GM18520 (cell line): ENCODE measurements around the gene SMC1B.
"Not testable (repeated sequence)": the region's sequence is repeated elsewhere in the genome, so short reads cannot be mapped to it uniquely, and the experiment has no call there.

Source experiments
- ATAC-seq: cut with Tn5 transposase; IDR thresholded peaks from one replicate; pipeline ENCODE4 v1.9.1; 2021; ENCODE audit not compliant: unreplicated experiment

SMC1B gene

DNA sequence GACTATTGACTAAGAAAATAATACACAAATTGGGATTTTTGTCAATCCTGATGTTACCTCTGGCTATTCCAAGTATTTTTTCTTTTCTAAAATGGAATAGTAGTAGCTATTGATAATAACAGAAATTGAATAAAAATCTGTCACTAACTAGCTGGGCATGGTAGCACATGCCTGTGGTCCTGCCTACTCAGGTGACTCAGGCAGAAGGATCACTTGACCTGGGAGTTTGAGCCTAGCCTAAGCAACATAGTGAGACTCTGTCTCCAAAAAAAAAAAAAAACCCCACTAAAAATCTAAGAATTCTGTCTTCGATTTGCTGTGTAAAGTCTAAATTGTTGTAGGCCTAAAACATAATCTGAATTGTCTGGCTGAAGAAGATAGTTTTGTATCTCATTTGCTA lies 61.4 kb downstream of the SMC1B start:
- ATAC-seq = no peak

DNA sequence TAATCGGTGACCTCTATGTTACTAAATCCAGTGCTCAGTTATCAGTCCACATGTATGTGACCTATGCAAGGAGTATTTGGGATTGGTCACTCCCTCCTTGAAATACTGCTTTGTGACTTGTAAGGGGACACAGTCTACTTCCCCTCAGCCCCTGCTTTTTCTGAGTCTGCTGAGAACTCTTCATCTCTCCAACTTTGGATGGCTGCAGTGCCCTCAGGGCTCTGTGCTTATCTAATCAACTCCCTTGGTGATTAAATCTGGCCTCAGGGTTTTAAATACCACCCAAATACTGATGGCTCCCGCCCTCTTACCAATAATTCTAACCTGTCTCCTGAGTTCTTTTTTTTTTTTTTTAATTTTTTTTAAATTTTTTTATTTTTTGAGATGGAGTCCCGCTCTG lies 63.5 kb downstream of the SMC1B start:
- no peak for ATAC-seq

GRCh38 chr22:45344334-45344733 lies 69.1 kb downstream of the SMC1B start:
- ATAC-seq = no peak

GRCh38 chr22:45343143-45343542 lies 70.3 kb downstream of the SMC1B start:
- ATAC-seq = no peak

- ATAC-seq = no peak
Observed at GRCh38 chr22:45341498-45341897, 71.9 kb downstream of the SMC1B start.

GRCh38 chr22:45340323-45340722 lies 73.1 kb downstream of the SMC1B start:
- ATAC-seq = no peak

DNA sequence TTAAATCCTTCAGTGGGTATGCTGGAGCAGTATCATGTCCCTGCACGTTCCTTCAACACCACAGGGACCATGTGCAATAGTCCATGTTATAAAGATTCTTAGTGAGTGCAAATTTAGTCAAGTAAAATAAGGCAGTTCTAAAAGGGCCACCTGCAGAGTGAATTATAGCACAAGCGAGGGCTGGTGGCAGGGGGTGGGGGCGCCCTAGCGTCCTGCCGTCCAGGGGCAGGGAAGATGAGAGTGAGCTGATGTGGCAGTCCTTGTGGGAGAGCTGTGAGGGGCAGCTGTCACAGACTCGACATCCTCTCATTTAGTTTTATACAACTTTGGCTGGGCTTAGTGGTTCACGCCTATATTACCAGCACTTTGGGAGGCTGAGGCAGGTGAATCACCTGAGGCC lies 74.6 kb downstream of the SMC1B start:
- no peak for ATAC-seq

GRCh38 chr22:45337536-45337935 lies 75.9 kb downstream of the SMC1B start:
- ATAC-seq = no peak

DNA sequence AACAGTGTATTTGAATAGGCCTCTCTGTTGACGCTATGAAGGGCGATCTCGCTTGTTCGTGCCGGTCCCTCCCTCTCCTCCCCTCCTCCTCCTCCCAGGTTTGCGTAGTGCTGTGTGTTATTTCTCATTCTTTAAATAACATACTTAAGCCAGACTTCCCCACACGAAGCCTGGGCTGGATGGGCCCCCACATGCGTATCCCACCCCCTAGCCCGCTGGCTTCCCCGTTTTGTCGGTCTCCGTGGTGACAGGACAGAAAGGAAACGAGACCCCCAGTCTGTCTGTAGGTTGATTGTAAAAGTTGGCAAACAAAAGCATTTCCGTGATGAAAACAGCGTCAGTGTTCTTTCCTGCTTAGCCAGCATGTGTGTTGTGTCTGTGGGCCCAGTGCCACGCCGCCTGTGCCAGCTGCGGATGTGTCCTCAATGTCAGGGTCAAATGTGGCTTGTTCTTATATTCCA lies 76.4 kb downstream of the SMC1B start:
- no peak for ATAC-seq

DNA sequence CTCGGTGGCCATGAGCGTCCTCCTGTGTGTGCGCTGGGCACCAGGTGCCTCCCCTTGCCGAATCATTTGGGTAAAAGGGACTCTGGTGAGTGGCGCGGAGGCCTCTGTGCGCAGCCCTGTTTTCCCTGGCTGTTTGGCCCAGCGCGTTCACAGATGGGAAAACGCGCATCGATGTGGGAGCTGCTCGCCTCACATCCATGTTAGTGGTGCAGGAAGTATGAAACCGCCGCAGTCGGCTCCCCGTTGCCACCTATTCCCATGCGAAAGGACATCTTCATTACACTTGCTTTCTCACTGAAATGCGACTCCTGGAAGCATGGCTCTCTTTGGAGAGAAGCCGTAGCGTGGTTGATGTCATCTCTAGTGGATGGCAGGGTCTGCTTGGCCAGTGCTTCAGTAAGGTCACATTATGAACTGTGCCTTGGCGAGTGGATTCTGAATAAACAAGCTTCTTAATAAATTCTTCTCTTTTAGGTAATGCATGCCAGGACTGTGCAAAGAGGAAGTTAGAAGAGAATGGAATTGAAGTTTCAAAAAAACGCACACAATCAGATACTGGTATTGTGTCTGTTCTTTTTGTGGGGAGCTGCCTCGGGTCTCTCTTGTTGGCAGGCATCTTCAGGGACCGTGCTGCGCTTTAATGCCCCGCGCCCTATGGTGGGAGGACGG lies 77.4 kb downstream of the SMC1B start:
- ATAC-seq = no peak

DNA sequence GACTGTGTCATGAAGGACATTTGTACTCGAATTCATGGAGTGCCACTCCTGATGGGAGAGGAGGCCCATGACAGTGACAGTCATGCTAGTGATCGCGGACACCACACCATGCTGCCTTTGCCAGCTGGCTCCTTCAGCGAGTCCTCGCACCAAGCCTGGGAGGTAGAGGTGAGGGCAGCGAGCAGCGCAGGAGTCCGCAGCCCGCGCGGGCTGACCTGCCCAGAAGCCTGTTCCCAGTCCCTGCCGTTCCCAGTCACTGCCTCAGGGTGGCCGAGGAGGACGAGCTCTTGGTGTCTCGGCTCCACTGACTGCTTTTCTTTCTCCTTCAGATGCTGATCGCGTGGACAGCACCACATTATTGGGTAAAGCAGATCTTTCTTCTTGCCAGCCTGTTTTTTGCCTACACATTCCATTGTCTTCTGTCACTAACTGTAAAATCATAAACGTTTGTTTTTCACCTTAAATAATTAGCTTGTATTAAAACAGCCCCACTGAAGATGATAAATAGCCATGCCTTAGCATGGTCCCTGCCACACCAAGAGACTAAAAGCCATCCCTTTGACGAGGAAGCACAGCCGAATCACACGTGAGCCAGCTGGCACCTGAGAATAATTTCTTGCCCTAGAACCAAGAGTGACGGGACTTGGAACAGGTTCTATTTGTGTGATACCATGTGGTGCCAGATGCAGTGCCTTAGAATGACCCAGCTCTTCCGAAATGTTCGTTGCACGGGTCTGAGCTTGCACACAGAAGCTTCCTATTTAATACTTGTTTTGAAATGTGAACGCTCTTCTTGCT lies 78.2 kb downstream of the SMC1B start:
- ATAC-seq = no peak

- no peak for ATAC-seq
Observed at GRCh38 chr22:45334528-45334927, 78.9 kb downstream of the SMC1B start.

DNA sequence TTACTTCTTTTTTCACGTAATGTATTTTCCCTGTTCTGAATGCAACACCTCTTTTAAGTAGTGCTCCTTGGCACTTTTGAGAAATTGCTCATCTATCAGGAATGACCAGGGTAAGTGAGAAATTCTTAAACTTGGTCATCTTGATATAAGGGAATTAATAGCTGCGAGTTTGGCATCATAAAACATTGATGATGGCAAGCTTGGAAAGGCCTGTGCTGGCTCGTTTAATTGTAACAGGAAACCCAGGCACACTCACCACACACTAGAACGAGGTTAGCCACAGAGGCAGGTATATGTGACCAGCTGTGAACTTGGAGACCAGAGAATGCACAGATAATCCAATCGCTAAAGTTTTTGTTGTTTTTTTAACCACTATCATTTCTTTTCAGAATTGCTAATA lies 79.3 kb downstream of the SMC1B start:
- ATAC-seq = no peak

DNA sequence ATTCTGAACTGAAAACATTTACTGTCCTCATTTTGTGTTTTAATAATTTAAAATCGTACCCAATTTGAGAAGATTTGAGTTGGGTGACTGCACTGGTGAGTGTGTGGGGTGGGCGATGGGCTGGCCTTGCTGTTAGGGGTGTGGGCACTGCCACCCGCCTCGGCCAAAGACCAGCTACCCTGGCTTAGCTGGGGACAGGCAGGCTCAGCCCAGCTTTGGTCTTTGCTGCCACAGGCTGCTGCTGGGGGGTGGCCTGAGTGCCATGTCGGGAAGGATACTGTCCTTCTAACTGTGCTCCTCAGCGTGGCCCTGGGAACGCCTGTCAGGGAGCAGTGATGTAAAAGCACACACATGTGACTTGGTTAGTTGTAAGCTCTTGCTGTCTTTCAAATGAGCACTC lies 81.4 kb downstream of the SMC1B start:
- no peak for ATAC-seq

GRCh38 chr22:45331486-45331885 lies 81.9 kb downstream of the SMC1B start:
- no peak for ATAC-seq

DNA sequence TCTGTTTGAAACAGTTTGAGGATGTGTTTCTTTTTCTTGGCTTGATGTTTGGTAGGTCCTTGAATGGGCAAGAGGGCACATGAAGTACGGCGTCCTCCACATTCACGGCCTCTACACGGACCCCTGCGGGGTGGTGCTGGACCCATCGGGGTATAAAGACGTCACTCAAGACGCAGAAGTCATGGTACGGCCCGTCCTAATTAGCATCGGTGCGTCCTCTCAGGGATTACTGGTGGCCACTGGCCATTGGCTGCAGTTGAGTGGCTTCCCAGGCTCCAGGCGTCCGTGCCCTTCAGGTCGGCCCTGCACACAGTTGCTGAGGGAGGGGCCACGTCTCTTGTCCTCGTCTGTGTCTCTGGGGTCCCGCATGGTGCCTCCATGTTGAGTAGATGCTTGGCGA lies 82.9 kb downstream of the SMC1B start:
- no peak for ATAC-seq

GRCh38 chr22:45329530-45329936 lies 83.9 kb downstream of the SMC1B start:
- ATAC-seq = no peak

DNA sequence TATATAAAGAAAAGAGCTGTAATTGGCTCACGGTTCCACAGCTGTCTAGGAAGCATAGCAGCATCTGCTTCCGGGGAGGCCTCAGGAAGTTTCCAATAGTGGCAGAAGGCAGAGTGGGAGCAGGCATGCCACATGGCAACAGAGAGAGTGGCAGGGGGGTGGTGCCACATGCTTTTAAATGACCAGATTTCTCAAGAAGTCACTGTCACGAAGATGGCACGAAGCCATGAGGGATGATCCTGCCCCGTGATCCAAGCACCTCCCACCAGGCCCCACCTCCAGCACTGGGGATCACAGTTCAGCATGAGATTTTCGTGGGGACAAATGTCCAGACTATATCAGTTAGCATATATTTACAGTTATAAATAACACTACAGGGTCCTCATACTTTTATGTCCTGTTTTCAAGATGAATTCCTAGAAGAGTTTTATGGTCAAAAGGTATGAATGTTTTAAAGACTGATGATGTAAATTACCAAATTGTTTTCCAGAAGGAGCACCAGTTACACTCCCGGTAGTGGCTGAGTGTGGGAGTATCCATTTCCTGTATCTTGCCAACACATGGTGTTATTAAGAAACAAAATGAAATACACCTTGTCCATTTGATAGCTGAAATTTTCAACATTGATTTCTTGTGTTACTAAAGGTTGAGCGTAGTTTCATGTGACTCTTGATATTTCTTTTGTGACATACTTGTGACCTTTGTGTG lies 84.4 kb downstream of the SMC1B start:
- ATAC-seq = no peak

GRCh38 chr22:45328261-45328660 lies 85.1 kb downstream of the SMC1B start:
- ATAC-seq = not testable (repeated sequence)

GRCh38 chr22:45324311-45324711 lies 89.1 kb downstream of the SMC1B start:
- no peak for ATAC-seq

GRCh38 chr22:45323695-45324094 lies 89.7 kb downstream of the SMC1B start:
- ATAC-seq = no peak
